Uterus (tissue), 4 donors: ENCODE measurements around the gene KCTD13. TPM values are rescaled to one million over a fixed set of nuclear protein-coding genes. Genes with fewer than 3 reads are reported as not detected.
A peak's percentile ranks its signal among the peaks of the same experiment; 100 is the strongest.
"Not testable (repeated sequence)": the region's sequence is repeated elsewhere in the genome, so short reads cannot be mapped to it uniquely, and the experiment has no call there.

Experiments used
- DNase-seq, 2 donors: peaks; one replicate each; pipeline ENCODE4 v3.0.0-alpha.2; 2019 to 2020
- H3K27ac ChIP-seq, 2 donors: fragments of 200-600 bp; sonication (generic); 1 replicate in 1 of 2; 2 replicates in 1 of 2; pipeline ENCODE4 v1.5.1; 2016 to 2018
- H3K27me3 ChIP-seq, 2 donors: fragments of 200-600 bp; sonication (generic); one replicate each; pipeline ENCODE4 v1.5.1; 2018 to 2019; ENCODE audit warnings: control low read depth in 1 of 2
- H3K36me3 ChIP-seq, 2 donors: fragments of 200-600 bp; sonication (generic); one replicate each; pipeline ENCODE4 v1.5.1; 2019; ENCODE audit warnings: control low read depth in 1 of 2
- H3K4me1 ChIP-seq, 2 donors: fragments of 200-600 bp; sonication (generic); one replicate each; pipeline ENCODE4 v1.5.1; 2018 to 2019; ENCODE audit warnings: control low read depth in 1 of 2
- H3K4me3 ChIP-seq, 2 donors: fragments of 200-600 bp; sonication (generic); 1 replicate in 1 of 2; 2 replicates in 1 of 2; pipeline ENCODE4 v1.5.1; 2018 to 2019; ENCODE audit warnings: mild to moderate bottlenecking in 1 of 2
- H3K9me3 ChIP-seq, 2 donors: fragments of 200-600 bp; sonication (generic); one replicate each; pipeline ENCODE4 v1.5.1; 2019; ENCODE audit warnings: control low read depth in 1 of 2
- CTCF ChIP-seq, 4 experiments: fragments of 200-600 bp in 2 of 4; fragments of 450-650 bp in 2 of 4; sonication (generic) in 2 of 4; IDR thresholded peaks; one replicate each; pipeline ENCODE4 v1.5.1; 2016 to 2019; ENCODE audit warnings: antibody characterized with exemption in 4 of 4, mild to moderate bottlenecking in 2 of 4, moderate library complexity in 1 of 4
- POLR2A ChIP-seq, 2 donors: fragments of 450-650 bp; IDR thresholded peaks; one replicate each; pipeline ENCODE4 v1.6.1; 2016; ENCODE audit warnings: antibody characterized with exemption in 2 of 2, mild to moderate bottlenecking in 1 of 2, moderate library complexity in 1 of 2
- intact Hi-C: fragments of 100-400 bp; cut with DNase I; formaldehyde crosslinking; loops from one replicate; pipeline ENCODE4 v1.15.1; 2023; ENCODE audit warnings: low total_unique reads
- total RNA-seq, 4 donors: library from RNA; depleted of rRNA in 3 of 4; stranded (reverse); fragments of >200 nt in 3 of 4; gene quantifications; one replicate each; pipeline versions ENCODE4 v1.1.0 to v1.2.4, GENCODE V29; 2014 to 2023
- donor health status: DM: yes; HTN: yes; CAD: no.

KCTD13 gene
- total RNA-seq, 4 donors from 2014 or later, result 1.8 to 33.3 (median 14.6) TPM

GRCh38 chr16:29940656-29941055 is 14.6 kb upstream of the KCTD13 start:
- H3K4me3 ChIP-seq, result no peak overlapping the region
- no peaks in the 10 kb centered on the region for H3K36me3 ChIP-seq
- DNase-seq, result no peak
- intact Hi-C loops, result no loop called here
- no peaks in the 10 kb centered on the region for H3K27me3 ChIP-seq
- no peaks in the 10 kb centered on the region for H3K4me1 ChIP-seq
- H3K27ac ChIP-seq, result no peak overlapping the region
- no peak for TF ChIP-seq CTCF (IDR thresholded peaks at IDR 0.05)
- no peak for TF ChIP-seq POLR2A (IDR thresholded peaks at IDR 0.05)
- H3K9me3 ChIP-seq, result no peaks in the 10 kb centered on the region

GRCh38 chr16:29931750-29932149 is 5.7 kb upstream of the KCTD13 start:
- DNase-seq, H3K9me3 ChIP-seq, H3K4me1 ChIP-seq, H3K36me3 ChIP-seq, intact Hi-C loops, H3K4me3 ChIP-seq, H3K27ac ChIP-seq, H3K27me3 ChIP-seq: not testable (repeated sequence)

- no peak for TF ChIP-seq POLR2A (IDR thresholded peaks at IDR 0.05)
- TF ChIP-seq CTCF (IDR thresholded peaks at IDR 0.05), result no peak
- H3K27ac ChIP-seq, result peak overlapping the region; percentile 88 to 94
- DNase-seq, result no peak
Observed at GRCh38 chr16:29927070-29927905, 1.3 kb upstream of the KCTD13 start.

GRCh38 chr16:29926711-29927052 is 656 bp upstream of the KCTD13 start:
- H3K27me3 ChIP-seq, result no peaks in the 10 kb centered on the region
- peak overlapping the region; percentile 68 to 95 for H3K4me3 ChIP-seq
- peak; percentile 28 to 29 for DNase-seq
- H3K4me1 ChIP-seq, result no peaks in the 10 kb centered on the region
- peak overlapping the region; percentile 88 to 94 for H3K27ac ChIP-seq
- no peaks in the 10 kb centered on the region for H3K9me3 ChIP-seq
- intact Hi-C loops, result no loop called here
- H3K36me3 ChIP-seq, result no peaks in the 10 kb centered on the region
- TF ChIP-seq POLR2A (IDR thresholded peaks at IDR 0.05) (no peak), CTCF (IDR thresholded peaks at IDR 0.05) (no peak)

More at GRCh38 chr16:29927070-29927905, 1.3 kb upstream of the KCTD13 start:
- intact Hi-C loops, result no loop called here
- Histone ChIP-seq H3K4me1 (no peaks in the 10 kb centered on the region), H3K27me3 (no peaks in the 10 kb centered on the region), H3K4me3 (peak overlapping the region; percentile 68 to 95), H3K9me3 (no peaks in the 10 kb centered on the region), H3K36me3 (no peaks in the 10 kb centered on the region)

- H3K27me3 ChIP-seq, result no peaks in the 10 kb centered on the region
- peak overlapping the region; percentile 68 to 95 for H3K4me3 ChIP-seq
- TF ChIP-seq POLR2A (IDR thresholded peaks at IDR 0.05) (no peak), CTCF (IDR thresholded peaks at IDR 0.05) (no peak)
- no peaks in the 10 kb centered on the region for H3K9me3 ChIP-seq
- intact Hi-C loops, result no loop called here
- H3K4me1 ChIP-seq, result no peaks in the 10 kb centered on the region
- DNase-seq, result no peak
- peak overlapping the region in 1 of 2 donors; percentile 94 for H3K27ac ChIP-seq
- no peaks in the 10 kb centered on the region for H3K36me3 ChIP-seq
Observed at GRCh38 chr16:29925105-29925756, 795 bp downstream of the KCTD13 start.
